Measurements from ENCODE around the gene DPP10.

GRCh38 chr2:115606350-115606749 is 1163.9 kb downstream of the DPP10 start:
- no peak for TF ChIP-seq POLR2AphosphoS5 (IDR thresholded peaks at IDR 0.05)
- TF ChIP-seq, protein P1, sequence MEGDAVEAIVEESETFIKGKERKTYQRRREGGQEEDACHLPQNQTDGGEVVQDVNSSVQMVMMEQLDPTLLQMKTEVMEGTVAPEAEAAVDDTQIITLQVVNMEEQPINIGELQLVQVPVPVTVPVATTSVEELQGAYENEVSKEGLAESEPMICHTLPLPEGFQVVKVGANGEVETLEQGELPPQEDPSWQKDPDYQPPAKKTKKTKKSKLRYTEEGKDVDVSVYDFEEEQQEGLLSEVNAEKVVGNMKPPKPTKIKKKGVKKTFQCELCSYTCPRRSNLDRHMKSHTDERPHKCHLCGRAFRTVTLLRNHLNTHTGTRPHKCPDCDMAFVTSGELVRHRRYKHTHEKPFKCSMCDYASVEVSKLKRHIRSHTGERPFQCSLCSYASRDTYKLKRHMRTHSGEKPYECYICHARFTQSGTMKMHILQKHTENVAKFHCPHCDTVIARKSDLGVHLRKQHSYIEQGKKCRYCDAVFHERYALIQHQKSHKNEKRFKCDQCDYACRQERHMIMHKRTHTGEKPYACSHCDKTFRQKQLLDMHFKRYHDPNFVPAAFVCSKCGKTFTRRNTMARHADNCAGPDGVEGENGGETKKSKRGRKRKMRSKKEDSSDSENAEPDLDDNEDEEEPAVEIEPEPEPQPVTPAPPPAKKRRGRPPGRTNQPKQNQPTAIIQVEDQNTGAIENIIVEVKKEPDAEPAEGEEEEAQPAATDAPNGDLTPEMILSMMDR (IDR thresholded peaks at IDR 0.05 in 8 of 11, conservative IDR thresholded peaks at IDR 0.05 in 3 of 11), result no peak
